MG63 (cell line): ENCODE data around the gene MYRF. TPM values are rescaled to one million over a fixed set of nuclear protein-coding genes. Genes with fewer than 3 reads are reported as not detected.

ENCODE experiments used
- DNase-seq: peaks from one replicate; pipeline ENCODE4 v3.0.0-alpha.2; 2020
- H3K27me3 ChIP-seq: fragments of 250-450 bp; sonication (Bioruptor Pico); 2 replicates; pipeline ENCODE4 v1.5.1; 2020; ENCODE audit warnings: mild to moderate bottlenecking, moderate library complexity
- H3K36me3 ChIP-seq: fragments of 250-450 bp; sonication (Bioruptor Pico); 2 replicates; pipeline ENCODE4 v1.5.1; 2020; ENCODE audit warnings: mild to moderate bottlenecking, moderate library complexity
- H3K4me3 ChIP-seq: fragments of 250-450 bp; sonication (Bioruptor Pico); 2 replicates; pipeline ENCODE4 v1.5.1; 2020; ENCODE audit warnings: mild to moderate bottlenecking, moderate library complexity
- H3K9me3 ChIP-seq: fragments of 250-450 bp; sonication (Bioruptor Pico); 2 replicates; pipeline ENCODE4 v1.5.1; 2020; ENCODE audit warnings: mild to moderate bottlenecking, moderate library complexity
- total RNA-seq: library from RNA; depleted of rRNA; stranded (reverse); fragments of >200 nt; shearing (Covaris generic); gene quantifications from 2 replicates; pipeline ENCODE4 v1.2.3, GENCODE V29; 2014; ENCODE audit warnings: low replicate concordance; rRNA removed

Gene MYRF
- total RNA-seq = 0.23 and 1.9 TPM in 2 replicates

GRCh38 chr11:61752117-61752924 lies at the start of gene MYRF:
Gene MYRF, plus strand, starts transcription at chr11:61752636. Its CDS starts 109 bp downstream, at chr11:61752745.
- peak within 1 kb of the TSS; percentile 35 for H3K4me3 ChIP-seq
- no peaks in the 10 kb centered on the region for H3K36me3 ChIP-seq
- DNase-seq = peak; percentile 51
- no peaks in the 10 kb centered on the region for H3K9me3 ChIP-seq
- no peaks in the 10 kb centered on the region for H3K27me3 ChIP-seq

GRCh38 chr11:61702701-61703312 lies 49.6 kb upstream of the MYRF start:
- H3K4me3 ChIP-seq = no peak overlapping the region
- DNase-seq = no peak
- H3K36me3 ChIP-seq = no peaks in the 10 kb centered on the region
- H3K27me3 ChIP-seq = no peaks in the 10 kb centered on the region
- no peaks in the 10 kb centered on the region for H3K9me3 ChIP-seq

- Histone ChIP-seq H3K27me3 (no peaks in the 10 kb centered on the region), H3K9me3 (no peaks in the 10 kb centered on the region), H3K4me3 (no peak overlapping the region), H3K36me3 (no peaks in the 10 kb centered on the region)
- no peak for DNase-seq
Measured at GRCh38 chr11:61704838-61705237, 47.6 kb upstream of the MYRF start.

GRCh38 chr11:61706452-61707400 lies 45.7 kb upstream of the MYRF start:
- H3K4me3 ChIP-seq = no peak overlapping the region
- no peaks in the 10 kb centered on the region for H3K27me3 ChIP-seq
- no peaks in the 10 kb centered on the region for H3K36me3 ChIP-seq
- no peak for DNase-seq
- no peaks in the 10 kb centered on the region for H3K9me3 ChIP-seq

GRCh38 chr11:61707574-61707973 lies 44.9 kb upstream of the MYRF start:
- Histone ChIP-seq H3K9me3 (no peaks in the 10 kb centered on the region), H3K36me3 (no peaks in the 10 kb centered on the region), H3K4me3 (no peak overlapping the region), H3K27me3 (no peaks in the 10 kb centered on the region)
- DNase-seq = no peak

GRCh38 chr11:61709110-61709509 lies 43.3 kb upstream of the MYRF start:
- no peak for DNase-seq
- Histone ChIP-seq H3K27me3 (no peaks in the 10 kb centered on the region), H3K4me3 (no peak overlapping the region), H3K9me3 (no peaks in the 10 kb centered on the region), H3K36me3 (no peaks in the 10 kb centered on the region)

GRCh38 chr11:61709572-61709971 lies 42.9 kb upstream of the MYRF start:
- no peak for DNase-seq
- Histone ChIP-seq H3K4me3 (no peak overlapping the region), H3K27me3 (no peaks in the 10 kb centered on the region), H3K9me3 (no peaks in the 10 kb centered on the region), H3K36me3 (no peaks in the 10 kb centered on the region)

- Histone ChIP-seq H3K9me3 (no peaks in the 10 kb centered on the region), H3K4me3 (no peak overlapping the region), H3K27me3 (no peaks in the 10 kb centered on the region), H3K36me3 (no peaks in the 10 kb centered on the region)
- no peak for DNase-seq
Measured at GRCh38 chr11:61710019-61710418, 42.4 kb upstream of the MYRF start.

- H3K27me3 ChIP-seq = no peaks in the 10 kb centered on the region
Measured at GRCh38 chr11:61711037-61711436, 41.4 kb upstream of the MYRF start.

GRCh38 chr11:61711498-61711897 lies 40.9 kb upstream of the MYRF start:
- Histone ChIP-seq H3K4me3 (no peak overlapping the region), H3K36me3 (no peaks in the 10 kb centered on the region), H3K9me3 (no peaks in the 10 kb centered on the region), H3K27me3 (no peaks in the 10 kb centered on the region)
- DNase-seq = no peak

More at GRCh38 chr11:61711037-61711436, 41.4 kb upstream of the MYRF start:
- H3K36me3 ChIP-seq = no peaks in the 10 kb centered on the region
- DNase-seq = no peak
- no peaks in the 10 kb centered on the region for H3K9me3 ChIP-seq
- no peak overlapping the region for H3K4me3 ChIP-seq

GRCh38 chr11:61712314-61712713 lies 40.1 kb upstream of the MYRF start:
- DNase-seq = no peak
- H3K36me3 ChIP-seq = no peaks in the 10 kb centered on the region
- no peak overlapping the region for H3K4me3 ChIP-seq
- H3K27me3 ChIP-seq = no peaks in the 10 kb centered on the region
- H3K9me3 ChIP-seq = no peaks in the 10 kb centered on the region

GRCh38 chr11:61712846-61713245 lies 39.6 kb upstream of the MYRF start:
- DNase-seq = no peak
- H3K9me3 ChIP-seq = no peaks in the 10 kb centered on the region
- H3K27me3 ChIP-seq = no peaks in the 10 kb centered on the region
- H3K36me3 ChIP-seq = no peaks in the 10 kb centered on the region
- H3K4me3 ChIP-seq = no peak overlapping the region

- no peak overlapping the region for H3K4me3 ChIP-seq
- no peaks in the 10 kb centered on the region for H3K27me3 ChIP-seq
- no peaks in the 10 kb centered on the region for H3K36me3 ChIP-seq
- no peaks in the 10 kb centered on the region for H3K9me3 ChIP-seq
- DNase-seq = no peak
Measured at GRCh38 chr11:61713464-61713863, 39.0 kb upstream of the MYRF start.

GRCh38 chr11:61713906-61714305 lies 38.5 kb upstream of the MYRF start:
- no peaks in the 10 kb centered on the region for H3K36me3 ChIP-seq
- no peaks in the 10 kb centered on the region for H3K9me3 ChIP-seq
- DNase-seq = no peak
- no peak overlapping the region for H3K4me3 ChIP-seq
- H3K27me3 ChIP-seq = no peaks in the 10 kb centered on the region

GRCh38 chr11:61714316-61714715 lies 38.1 kb upstream of the MYRF start:
- no peaks in the 10 kb centered on the region for H3K36me3 ChIP-seq
- no peaks in the 10 kb centered on the region for H3K9me3 ChIP-seq
- no peaks in the 10 kb centered on the region for H3K27me3 ChIP-seq
- H3K4me3 ChIP-seq = no peak overlapping the region
- no peak for DNase-seq

- no peaks in the 10 kb centered on the region for H3K9me3 ChIP-seq
- no peaks in the 10 kb centered on the region for H3K36me3 ChIP-seq
- H3K27me3 ChIP-seq = no peaks in the 10 kb centered on the region
- H3K4me3 ChIP-seq = no peak overlapping the region
- DNase-seq = no peak
Measured at GRCh38 chr11:61714916-61715315, 37.5 kb upstream of the MYRF start.

GRCh38 chr11:61715867-61716266 lies 36.6 kb upstream of the MYRF start:
- H3K9me3 ChIP-seq = no peaks in the 10 kb centered on the region
- H3K27me3 ChIP-seq = no peaks in the 10 kb centered on the region
- H3K36me3 ChIP-seq = no peaks in the 10 kb centered on the region
- no peak overlapping the region for H3K4me3 ChIP-seq
- DNase-seq = no peak
